Fibroblast of gingiva (primary cell): Measurements from ENCODE around the gene L3MBTL4.

ENCODE experiments used
- DNase-seq: peaks from one replicate; pipeline ENCODE4 v3.0.0-alpha.2; 2011; ENCODE audit warnings: low read depth

L3MBTL4 gene

DNA sequence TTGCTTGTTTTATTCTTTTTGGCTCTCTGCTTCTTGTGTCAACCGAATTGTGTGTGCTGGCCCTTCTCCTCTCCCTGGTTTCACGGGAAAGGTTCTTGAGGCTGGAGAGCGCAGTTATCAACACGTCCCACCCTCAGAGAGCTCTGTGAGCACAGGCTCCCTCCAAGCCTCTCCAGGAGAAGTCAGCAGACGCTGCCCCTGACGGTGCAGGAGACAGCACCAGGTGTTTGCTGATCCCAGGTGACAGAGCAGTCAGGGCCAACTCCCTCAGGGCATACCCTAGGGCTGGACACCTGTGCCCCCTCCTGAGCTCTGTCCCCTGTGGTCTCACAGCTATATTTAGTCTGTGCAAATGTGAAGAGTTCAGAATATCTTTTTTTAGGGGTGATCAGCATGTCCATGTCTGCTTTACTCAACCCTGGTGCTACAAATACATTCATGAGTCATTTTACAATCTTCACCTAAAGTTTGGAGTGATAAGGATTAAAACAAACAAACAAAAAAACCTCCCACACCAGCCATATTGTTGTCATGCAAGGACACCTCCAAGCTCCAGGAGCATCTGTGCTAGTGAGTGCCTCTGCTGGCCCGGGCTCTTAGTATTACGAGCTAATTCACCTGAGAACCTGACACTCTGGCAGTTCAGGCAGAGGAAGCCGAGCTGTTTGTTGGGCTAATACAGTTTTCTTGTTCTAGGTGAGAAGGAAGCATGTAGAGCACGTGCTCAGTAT is 453.4 kb downstream of the L3MBTL4 start:
- no peak for DNase-seq

DNA sequence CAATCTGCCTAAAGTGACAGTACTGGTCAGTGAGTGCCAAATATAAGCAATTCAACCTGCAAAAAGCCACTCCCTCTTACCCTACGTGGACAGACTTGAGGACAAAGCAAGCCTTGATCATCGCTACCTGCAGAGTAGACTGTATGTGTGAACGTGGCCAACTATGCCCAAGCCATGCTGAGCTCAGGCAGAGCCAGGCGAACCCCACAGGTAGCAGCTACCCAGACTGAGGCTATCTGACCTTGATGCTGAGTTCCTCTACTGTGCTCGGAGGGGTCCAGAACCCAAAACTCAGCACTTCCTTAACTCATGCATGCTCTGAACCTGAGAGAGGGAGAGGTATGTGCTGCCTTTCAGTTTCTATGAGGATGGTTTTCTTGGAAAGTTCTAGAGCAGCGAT is 455.9 kb downstream of the L3MBTL4 start:
- no peak for DNase-seq

- DNase-seq: no peak
Measured at GRCh38 chr18:5955861-5956260, 458.9 kb downstream of the L3MBTL4 start.

DNA sequence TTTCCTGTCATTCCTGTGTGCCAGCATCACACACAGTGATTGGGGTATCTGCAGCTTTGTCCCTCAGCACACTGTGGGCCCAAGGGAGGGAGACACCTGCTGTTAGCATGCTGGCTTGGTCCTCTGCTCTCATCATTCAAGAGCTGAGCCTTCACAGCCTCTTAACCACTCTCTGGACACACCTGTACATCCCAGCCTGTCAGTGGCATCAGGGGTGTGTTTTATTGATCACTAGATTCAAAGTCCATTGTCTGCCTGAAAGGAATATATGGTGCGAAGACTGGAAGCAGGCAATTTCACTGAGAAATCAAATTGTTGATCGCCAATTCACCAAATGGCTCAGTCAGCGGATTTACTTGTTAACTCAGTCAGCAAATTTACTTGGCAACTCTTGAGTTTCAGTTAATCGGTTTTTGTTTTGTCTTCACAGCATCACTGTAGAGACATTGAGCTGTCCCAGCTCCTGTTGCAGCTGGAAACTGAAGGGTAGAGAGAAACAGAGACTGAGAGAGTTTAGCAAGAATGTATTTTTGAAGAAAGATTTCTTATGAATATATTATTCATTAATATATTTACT is 463.1 kb downstream of the L3MBTL4 start:
- no peak for DNase-seq

DNA sequence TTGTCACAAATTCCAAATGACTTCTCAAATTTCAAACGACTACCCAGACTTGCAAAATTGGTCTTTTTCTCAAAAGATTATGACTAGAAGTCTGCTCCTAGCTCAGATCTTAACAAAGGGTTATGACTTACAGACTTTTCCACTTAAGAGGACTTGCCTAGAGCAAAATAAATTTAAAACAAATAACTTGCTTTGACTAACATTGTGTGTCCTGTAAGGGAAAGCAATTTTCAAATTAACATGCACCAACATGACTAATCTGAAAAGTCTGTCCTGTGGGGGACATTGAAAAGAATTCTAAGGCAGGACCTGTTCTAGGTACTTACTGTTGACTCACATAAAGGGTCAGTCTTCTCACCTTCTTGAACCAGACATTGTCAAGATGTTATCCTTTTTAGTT is 465.9 kb downstream of the L3MBTL4 start:
- DNase-seq: no peak

- DNase-seq: no peak
Measured at GRCh38 chr18:5948237-5948636, 466.5 kb downstream of the L3MBTL4 start.

- DNase-seq: no peak
Measured at GRCh38 chr18:5944448-5944847, 470.3 kb downstream of the L3MBTL4 start.

- no peak for DNase-seq
Measured at GRCh38 chr18:5943514-5943913, 471.2 kb downstream of the L3MBTL4 start.

GRCh38 chr18:5942591-5942990 is 472.1 kb downstream of the L3MBTL4 start:
- DNase-seq: no peak

- no peak for DNase-seq
Measured at GRCh38 chr18:5941890-5942289, 472.8 kb downstream of the L3MBTL4 start.

DNA sequence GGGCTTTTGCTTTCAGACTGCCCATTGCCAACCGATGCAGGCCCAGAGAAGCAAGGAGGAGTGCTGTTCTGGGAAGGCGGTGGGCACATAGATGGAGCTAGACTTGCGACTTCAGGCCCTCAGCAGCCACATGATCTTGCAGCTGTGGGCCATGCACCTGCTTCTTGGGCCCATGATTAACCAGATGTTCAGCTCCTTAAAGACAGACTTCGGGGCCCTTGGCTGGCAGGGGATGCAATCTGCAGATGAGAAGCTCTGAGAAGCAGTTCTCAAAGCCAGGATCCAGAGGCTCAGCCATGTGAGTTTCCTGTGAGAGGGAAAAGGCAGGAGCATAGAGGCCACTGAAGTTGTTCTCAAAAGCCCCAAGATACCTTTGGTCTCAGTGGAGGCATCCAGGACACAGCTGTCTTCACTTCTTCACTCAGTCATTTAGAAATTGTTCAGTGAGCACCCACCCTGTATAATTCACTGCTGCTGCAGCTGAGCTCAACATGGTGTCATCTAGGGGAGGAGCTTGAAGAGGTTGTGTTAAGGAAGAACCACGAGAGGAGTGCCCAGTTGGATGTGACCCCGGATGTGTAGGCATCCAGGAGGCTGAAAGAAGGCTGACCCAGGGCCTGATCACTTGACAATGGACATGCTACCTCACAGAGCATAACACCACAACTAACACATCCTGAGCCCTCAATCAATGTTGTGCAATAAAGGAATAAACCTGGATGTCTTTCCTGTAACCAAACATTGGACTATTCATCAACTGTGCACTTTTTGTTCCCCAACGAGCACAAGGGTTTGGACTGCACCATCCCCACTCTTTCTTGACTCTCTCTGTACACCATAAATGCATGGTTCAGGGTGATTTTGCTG is 474.7 kb downstream of the L3MBTL4 start:
- DNase-seq: no peak

GRCh38 chr18:5937795-5938194 is 476.9 kb downstream of the L3MBTL4 start:
- no peak for DNase-seq

DNA sequence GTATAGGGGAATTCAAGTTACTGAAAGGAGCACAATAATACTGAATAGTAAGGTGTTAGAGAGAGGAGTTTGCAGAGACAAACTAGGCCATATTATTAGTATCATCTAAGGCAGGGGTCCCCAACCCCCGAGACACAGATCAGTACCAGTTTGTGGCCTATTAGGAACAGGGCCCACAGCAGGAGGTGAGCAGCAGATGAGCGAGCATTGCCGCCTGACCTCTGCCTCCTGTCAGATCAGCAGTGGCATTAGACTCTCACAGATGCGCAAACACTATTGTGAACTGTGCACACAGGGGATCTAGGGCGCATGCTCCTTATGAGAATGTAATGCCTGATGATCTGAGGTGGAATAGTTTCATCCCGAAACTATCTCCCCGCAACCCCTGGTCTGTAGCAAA is 477.6 kb downstream of the L3MBTL4 start:
- DNase-seq: no peak

GRCh38 chr18:5930789-5931188 is 483.9 kb downstream of the L3MBTL4 start:
- DNase-seq: no peak

- DNase-seq: no peak
Measured at GRCh38 chr18:5918205-5918858, 496.4 kb downstream of the L3MBTL4 start.

DNA sequence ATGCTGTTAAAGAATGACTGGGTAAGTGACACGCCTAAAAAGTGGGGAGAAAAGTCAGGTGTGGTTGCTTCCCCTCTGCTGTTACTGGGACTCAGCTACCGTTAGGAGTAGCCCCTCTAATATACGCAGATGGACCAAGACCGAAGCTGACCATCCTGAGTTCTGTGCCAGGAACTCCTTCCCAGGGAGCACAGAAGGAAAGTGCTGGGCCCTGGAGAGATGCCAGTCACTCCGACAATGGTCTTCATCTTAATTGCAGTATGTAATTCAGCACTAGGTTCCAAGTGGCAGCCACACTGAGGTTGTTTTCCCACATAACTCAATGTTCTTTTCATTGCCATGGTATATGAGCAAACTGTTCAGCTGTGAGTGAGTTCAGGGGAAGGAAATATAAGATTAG is 499.8 kb downstream of the L3MBTL4 start:
- no peak for DNase-seq

- DNase-seq: no peak
Measured at GRCh38 chr18:5914016-5914415, 500.7 kb downstream of the L3MBTL4 start.

DNA sequence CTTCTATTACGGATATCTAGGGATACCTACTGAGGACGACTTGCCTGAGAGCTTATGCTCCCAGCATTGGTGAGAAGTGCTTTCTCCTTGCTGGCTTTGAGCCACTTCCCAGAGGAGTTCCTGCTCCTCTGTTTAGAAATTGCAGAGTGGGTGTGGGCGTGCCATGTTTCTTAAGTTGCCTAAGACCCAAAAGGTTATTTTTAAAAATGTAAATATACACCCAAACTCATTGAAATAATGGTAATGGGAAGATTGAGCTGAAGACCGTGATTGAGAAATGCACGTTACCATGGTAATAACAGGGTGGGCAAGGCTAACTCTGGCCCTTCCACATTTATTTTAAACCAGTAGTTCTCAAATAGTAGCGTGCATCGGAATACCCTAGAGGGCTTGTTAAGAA is 502.1 kb downstream of the L3MBTL4 start:
- no peak for DNase-seq

DNA sequence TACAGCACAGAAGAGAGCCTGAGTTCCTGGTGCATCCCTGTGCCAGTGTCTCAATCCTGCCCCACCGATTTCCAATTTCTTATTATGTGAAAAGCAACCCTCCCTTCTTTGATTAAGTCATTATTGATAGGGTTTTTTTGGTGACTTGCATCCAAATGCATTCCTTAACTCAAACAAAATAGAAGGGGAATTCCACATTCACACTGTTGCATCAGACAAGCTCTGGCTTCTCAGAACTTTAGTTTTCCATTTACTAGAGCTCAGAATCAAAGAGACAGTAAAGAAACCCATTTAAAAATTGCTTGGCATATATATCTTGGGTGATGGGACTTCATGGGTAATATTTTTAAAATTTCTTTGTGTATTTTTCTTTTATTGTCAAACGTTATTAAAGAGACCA is 505.6 kb downstream of the L3MBTL4 start:
- DNase-seq: no peak
